AG04450 (cell line): ENCODE results near the gene HS6ST3. TPM values are rescaled to one million over a fixed set of nuclear protein-coding genes. Genes with fewer than 3 reads are reported as not detected.
"Not testable (repeated sequence)": the region's sequence is repeated elsewhere in the genome, so short reads cannot be mapped to it uniquely, and the experiment has no call there.

Source experiments
- CTCF ChIA-PET: fragments of 300-600, 350-600 bp; formaldehyde crosslinking; extraction: SDS; loops from one replicate; lab custom pipeline; 2022; ENCODE audit warnings: antibody characterized with exemption, inconsistent platforms; lab: Charles Lee
- POLR2A ChIA-PET: fragments of 350-600 bp; formaldehyde crosslinking; extraction: SDS; loops from one replicate; lab custom pipeline; 2021; ENCODE audit warnings: antibody characterized with exemption, inconsistent platforms; lab: Yijun Ruan, JAX
- DNase-seq: peaks from one replicate; pipeline ENCODE4 v3.0.0-alpha.2; 2011; ENCODE audit warnings: low read depth, low spot score
- H3K27ac ChIP-seq: one replicate; pipeline ENCODE4 v1.5.1; 2012; ENCODE audit warnings: low read depth, low read length, control low read depth
- H3K27me3 ChIP-seq: one replicate; pipeline ENCODE4 v1.6.0; 2012; ENCODE audit warnings: low read length; ENCODE audit not compliant: control insufficient read depth, insufficient read depth
- H3K4me3 ChIP-seq: 2 replicates; pipeline ENCODE4 v1.5.1; 2011; ENCODE audit warnings: mild to moderate bottlenecking, low read depth, low read length, control low read depth
- H3K9me3 ChIP-seq: 2 replicates; pipeline ENCODE4 v1.5.1; 2012; ENCODE audit warnings: low read length; ENCODE audit not compliant: control insufficient read depth, insufficient read depth
- polyA plus RNA-seq: library from polyadenylated mRNA; depleted of rRNA; stranded (reverse); fragments of >200 nt; gene quantifications from 2 replicates; pipeline ENCODE4 v1.2.3, GENCODE V29; 2011
- TF ChIP-seq, protein P1 (sequence below): IDR thresholded peaks from 2 replicates; pipeline ENCODE4 v1.5.1; 2011; ENCODE audit warnings: low read depth, low read length, control low read depth, inconsistent platforms

HS6ST3 gene
- polyA plus RNA-seq, 1 experiment, result not detected

- peaks cover 7% of the 10 kb centered on the region; the same call in 1 of the 2 replicates for H3K9me3 ChIP-seq
- TF ChIP-seq, protein P1, sequence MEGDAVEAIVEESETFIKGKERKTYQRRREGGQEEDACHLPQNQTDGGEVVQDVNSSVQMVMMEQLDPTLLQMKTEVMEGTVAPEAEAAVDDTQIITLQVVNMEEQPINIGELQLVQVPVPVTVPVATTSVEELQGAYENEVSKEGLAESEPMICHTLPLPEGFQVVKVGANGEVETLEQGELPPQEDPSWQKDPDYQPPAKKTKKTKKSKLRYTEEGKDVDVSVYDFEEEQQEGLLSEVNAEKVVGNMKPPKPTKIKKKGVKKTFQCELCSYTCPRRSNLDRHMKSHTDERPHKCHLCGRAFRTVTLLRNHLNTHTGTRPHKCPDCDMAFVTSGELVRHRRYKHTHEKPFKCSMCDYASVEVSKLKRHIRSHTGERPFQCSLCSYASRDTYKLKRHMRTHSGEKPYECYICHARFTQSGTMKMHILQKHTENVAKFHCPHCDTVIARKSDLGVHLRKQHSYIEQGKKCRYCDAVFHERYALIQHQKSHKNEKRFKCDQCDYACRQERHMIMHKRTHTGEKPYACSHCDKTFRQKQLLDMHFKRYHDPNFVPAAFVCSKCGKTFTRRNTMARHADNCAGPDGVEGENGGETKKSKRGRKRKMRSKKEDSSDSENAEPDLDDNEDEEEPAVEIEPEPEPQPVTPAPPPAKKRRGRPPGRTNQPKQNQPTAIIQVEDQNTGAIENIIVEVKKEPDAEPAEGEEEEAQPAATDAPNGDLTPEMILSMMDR, result no peak
- H3K4me3 ChIP-seq, result no peak overlapping the region
- no peak for DNase-seq
- no peaks in the 10 kb centered on the region for H3K27me3 ChIP-seq
- H3K27ac ChIP-seq, result no peak overlapping the region
- ChIA-PET CTCF (no interaction called here), POLR2A (no interaction called here)
These were observed 409.7 kb downstream of the HS6ST3 start for GRCh38 chr13:96499656-96500055.

DNA sequence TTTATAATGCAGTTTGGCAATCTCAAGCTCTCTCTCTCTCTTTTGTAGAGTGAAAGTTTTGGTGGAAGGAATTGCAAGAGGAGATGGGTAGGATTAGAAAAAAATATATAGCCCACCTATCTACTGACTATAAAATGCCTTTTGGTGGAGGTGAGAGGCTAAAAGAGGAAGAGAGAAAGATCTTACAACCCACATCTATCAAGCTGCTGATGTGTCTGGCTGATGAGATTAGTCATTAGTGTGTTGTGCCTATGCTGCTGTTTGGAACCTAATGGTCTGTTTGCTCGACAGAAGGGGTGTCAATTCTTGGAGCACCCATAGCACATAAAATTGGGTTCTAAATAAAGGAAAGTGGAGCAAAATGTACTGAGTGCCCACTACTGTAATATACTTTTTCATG, 411.0 kb downstream of the HS6ST3 start:
- no peak overlapping the region for H3K27ac ChIP-seq
- CTCF ChIA-PET, result no interaction called here
- POLR2A ChIA-PET, result no interaction called here
- H3K9me3 ChIP-seq, result peaks cover 6% of the 10 kb centered on the region; the same call in 1 of the 2 replicates
- no peak overlapping the region for H3K4me3 ChIP-seq
- DNase-seq, result no peak
- TF ChIP-seq, protein P1, result no peak
- no peaks in the 10 kb centered on the region for H3K27me3 ChIP-seq

DNA sequence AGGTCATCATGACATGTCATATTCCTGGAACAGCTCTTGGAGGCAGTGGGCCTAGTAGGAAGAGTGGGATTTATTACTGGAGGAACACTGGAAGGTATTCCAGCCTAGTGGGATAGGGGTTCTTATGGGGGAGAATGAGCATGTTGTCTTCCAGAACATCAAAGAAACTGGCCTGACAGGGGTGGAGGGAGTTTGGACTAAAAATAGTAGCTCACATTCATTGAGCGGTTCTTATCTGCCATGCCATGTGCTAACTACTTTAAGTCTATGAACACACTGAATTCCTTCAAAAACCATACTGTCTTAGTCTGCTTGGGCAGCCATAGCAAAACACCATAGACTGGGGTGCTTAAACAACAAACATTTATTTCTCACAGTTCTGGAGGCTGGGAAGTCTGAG, 413.6 kb downstream of the HS6ST3 start:
- H3K27ac ChIP-seq, result no peak overlapping the region
- TF ChIP-seq, protein P1, result no peak
- peaks cover 5% of the 10 kb centered on the region; the same call in 1 of the 2 replicates for H3K9me3 ChIP-seq
- ChIA-PET POLR2A (no interaction called here), CTCF (no interaction called here)
- H3K4me3 ChIP-seq, result no peak overlapping the region
- no peak for DNase-seq
- H3K27me3 ChIP-seq, result no peaks in the 10 kb centered on the region

- ChIA-PET POLR2A (no interaction called here), CTCF (no interaction called here)
- H3K27me3 ChIP-seq, result no peaks in the 10 kb centered on the region
- no peak for DNase-seq
- H3K27ac ChIP-seq, result no peak overlapping the region
- TF ChIP-seq, protein P1, result no peak
- H3K9me3 ChIP-seq, result 0 out of 2 replicates have a peak, but pooled peaks cover 5% of the 10 kb centered on the region
- no peak overlapping the region for H3K4me3 ChIP-seq
These were observed 421.7 kb downstream of the HS6ST3 start for GRCh38 chr13:96511587-96511986.

- H3K27ac ChIP-seq, result no peak overlapping the region
- POLR2A ChIA-PET, result no interaction called here
- CTCF ChIA-PET, result no interaction called here
- no peak overlapping the region for H3K4me3 ChIP-seq
- H3K9me3 ChIP-seq, result peaks cover 11% of the 10 kb centered on the region
- DNase-seq, result no peak
- H3K27me3 ChIP-seq, result no peaks in the 10 kb centered on the region
- TF ChIP-seq, protein P1, result no peak
These were observed 429.5 kb downstream of the HS6ST3 start for GRCh38 chr13:96519380-96519779.

DNA sequence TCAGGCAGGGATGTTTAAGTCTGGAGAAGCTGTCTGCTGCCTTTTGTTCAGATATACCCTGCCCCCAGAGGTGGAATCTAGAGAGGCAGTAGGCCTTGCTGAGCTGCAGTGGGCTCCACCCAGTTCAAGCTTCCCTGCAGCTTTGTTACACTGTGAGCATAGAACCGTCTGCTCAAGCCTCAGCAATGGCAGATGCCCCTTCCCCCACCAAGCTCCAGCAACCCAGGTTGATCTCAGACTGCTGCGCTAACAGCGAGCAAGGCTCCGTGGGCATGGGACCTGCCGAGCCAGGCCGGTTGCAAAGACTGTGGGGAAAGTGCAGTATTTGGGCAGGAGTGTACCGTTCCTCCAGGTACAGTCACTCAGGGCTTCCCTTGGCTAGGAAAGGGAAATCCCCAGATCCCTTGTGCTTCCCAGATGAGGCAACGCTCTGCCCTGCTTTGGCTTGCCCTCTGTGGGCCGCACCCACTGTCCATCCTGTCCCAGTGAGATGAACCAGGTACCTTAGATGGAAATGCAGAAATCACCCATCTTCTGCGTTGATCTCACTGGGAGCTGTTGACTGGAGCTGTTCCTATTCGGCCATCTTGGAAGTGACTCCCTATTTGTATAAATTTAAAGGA, 434.6 kb downstream of the HS6ST3 start:
- POLR2A ChIA-PET, H3K27me3 ChIP-seq: not testable (repeated sequence)

More for the DNA sequence above, 434.6 kb downstream of the HS6ST3 start:
- H3K9me3 ChIP-seq, H3K4me3 ChIP-seq, H3K27ac ChIP-seq, DNase-seq, CTCF ChIA-PET: not testable (repeated sequence)
